Stomach smooth muscle (tissue), 2 donors: ENCODE results near the gene REPS2.

Source experiments
- H3K27ac ChIP-seq: one replicate; pipeline ENCODE4 v1.7.0; 2013; ENCODE audit warnings: mild to moderate bottlenecking, low read length, inconsistent platforms
- H3K27me3 ChIP-seq, 2 donors: one replicate each; pipeline ENCODE4 v1.7.0; 2013; ENCODE audit warnings: low read length in 2 of 2; ENCODE audit not compliant: insufficient read depth in 2 of 2, control insufficient read depth in 1 of 2
- H3K36me3 ChIP-seq, 2 donors: one replicate each; pipeline ENCODE4 v1.7.0; 2013; ENCODE audit warnings: low read length in 2 of 2; ENCODE audit not compliant: control insufficient read depth in 2 of 2, insufficient read depth in 2 of 2
- H3K4me1 ChIP-seq: one replicate; pipeline ENCODE4 v1.7.0; 2013; ENCODE audit warnings: low read length; ENCODE audit not compliant: control insufficient read depth, insufficient read depth
- H3K4me3 ChIP-seq, 2 donors: one replicate each; pipeline ENCODE4 v1.7.0; 2013; ENCODE audit warnings: low read length in 2 of 2
- H3K9ac ChIP-seq, 2 donors: one replicate each; pipeline ENCODE4 v1.7.0; 2013; ENCODE audit warnings: low read length in 2 of 2, mild to moderate bottlenecking in 1 of 2
- H3K9me3 ChIP-seq, 2 donors: one replicate each; pipeline ENCODE4 v1.7.0; 2013; ENCODE audit warnings: low read length in 2 of 2; ENCODE audit not compliant: control insufficient read depth in 2 of 2
- donor health status: healthy.
- donor health status: Pancreatic carcinoma.

The REPS2 gene

DNA sequence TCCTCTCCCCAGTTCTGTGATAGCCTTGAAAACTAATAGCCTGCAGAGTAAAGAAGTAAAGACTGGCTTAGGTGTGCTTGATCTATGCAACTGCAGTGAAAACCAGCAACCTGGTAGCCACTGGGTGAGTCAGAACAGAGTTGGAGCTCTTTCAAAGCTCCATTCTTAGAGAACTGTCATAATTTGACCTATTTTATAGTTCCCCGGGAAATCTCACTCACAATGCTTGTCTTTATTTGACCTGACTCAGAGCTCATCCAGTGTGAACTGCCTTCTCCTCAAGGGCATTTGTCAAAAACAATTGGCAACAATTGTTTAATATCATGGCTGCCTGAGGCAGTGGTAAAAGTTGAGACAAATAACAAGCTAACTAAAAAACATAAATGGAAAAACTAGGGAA, 215.5 kb downstream of the REPS2 start:
- Histone ChIP-seq H3K27ac (no peak overlapping the region), H3K9me3 (peaks cover 0 to 16% of the 10 kb centered on the region in 2 donors), H3K27me3 (peaks cover 0 to 2% of the 10 kb centered on the region in 2 donors), H3K4me1 (no peaks in the 10 kb centered on the region), H3K4me3 (no peak overlapping the region), H3K36me3 (no peaks in the 10 kb centered on the region), H3K9ac (no peak overlapping the region)

DNA sequence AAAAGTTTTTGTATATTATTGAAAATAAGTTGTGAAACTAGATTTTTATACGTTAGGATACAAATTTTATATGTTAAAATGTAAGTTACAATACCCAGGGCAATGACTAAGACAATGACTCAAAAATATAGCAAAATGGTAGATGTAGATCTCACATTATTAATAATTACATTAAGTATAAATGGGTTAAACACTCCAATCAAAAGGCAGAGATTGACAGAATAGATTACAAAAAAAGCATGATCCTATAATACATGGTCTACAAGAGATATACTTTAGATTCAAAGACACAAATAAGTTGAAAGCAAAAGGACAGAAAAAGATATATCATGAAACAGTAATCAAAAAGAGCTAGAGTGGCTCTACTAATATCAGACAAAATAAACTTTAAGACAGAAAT, 217.6 kb downstream of the REPS2 start:
- Histone ChIP-seq H3K4me3 (no peak overlapping the region), H3K4me1 (no peaks in the 10 kb centered on the region), H3K9me3 (peaks cover 0 to 22% of the 10 kb centered on the region in 2 donors), H3K9ac (no peak overlapping the region), H3K36me3 (no peaks in the 10 kb centered on the region), H3K27ac (no peak overlapping the region), H3K27me3 (peaks cover 0 to 2% of the 10 kb centered on the region in 2 donors)

- H3K36me3 ChIP-seq: no peaks in the 10 kb centered on the region
- no peaks in the 10 kb centered on the region for H3K4me1 ChIP-seq
- no peak overlapping the region for H3K9ac ChIP-seq
- peaks cover 0 to 22% of the 10 kb centered on the region in 2 donors for H3K9me3 ChIP-seq
- H3K4me3 ChIP-seq: no peak overlapping the region
- H3K27ac ChIP-seq: no peak overlapping the region
- H3K27me3 ChIP-seq: peaks cover 0 to 2% of the 10 kb centered on the region in 2 donors
Observed at GRCh38 chrX:17164941-17165340, 218.5 kb downstream of the REPS2 start.

- H3K27ac ChIP-seq: no peak overlapping the region
- H3K27me3 ChIP-seq: peaks cover 0 to 2% of the 10 kb centered on the region in 2 donors
- H3K9me3 ChIP-seq: peaks cover 0 to 16% of the 10 kb centered on the region in 2 donors
- H3K9ac ChIP-seq: no peak overlapping the region
- no peaks in the 10 kb centered on the region for H3K4me1 ChIP-seq
- no peaks in the 10 kb centered on the region for H3K36me3 ChIP-seq
- no peak overlapping the region for H3K4me3 ChIP-seq
Observed at GRCh38 chrX:17167915-17168314, 221.5 kb downstream of the REPS2 start.

DNA sequence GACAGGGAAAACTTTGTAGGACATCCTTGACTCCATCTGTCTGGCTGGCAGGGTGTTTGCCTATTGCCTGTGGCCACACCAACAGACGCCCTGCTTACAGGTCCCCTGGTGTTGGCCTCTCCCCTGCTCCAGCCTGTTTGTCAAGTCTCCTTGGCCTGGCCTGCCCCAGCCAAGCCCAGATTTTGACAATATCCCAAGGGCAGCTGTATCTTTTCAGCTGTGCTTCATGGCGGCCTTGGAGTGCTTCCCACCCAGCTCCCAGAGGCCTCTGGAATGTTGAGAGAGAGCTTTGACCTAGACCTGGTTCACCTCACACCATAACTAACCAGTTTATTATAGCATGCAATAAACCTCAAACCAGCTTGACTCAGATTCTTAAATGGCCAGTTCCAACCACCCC, 224.5 kb downstream of the REPS2 start:
- no peaks in the 10 kb centered on the region for H3K36me3 ChIP-seq
- no peak overlapping the region for H3K9ac ChIP-seq
- H3K27ac ChIP-seq: no peak overlapping the region
- H3K4me1 ChIP-seq: no peaks in the 10 kb centered on the region
- H3K9me3 ChIP-seq: peaks cover 0 to 10% of the 10 kb centered on the region in 2 donors
- peaks cover 0 to 6% of the 10 kb centered on the region in 2 donors for H3K27me3 ChIP-seq
- no peak overlapping the region for H3K4me3 ChIP-seq

GRCh38 chrX:17174671-17175070, 228.2 kb downstream of the REPS2 start:
- Histone ChIP-seq H3K27ac (no peak overlapping the region), H3K27me3 (peaks cover 0 to 4% of the 10 kb centered on the region in 2 donors), H3K4me3 (no peak overlapping the region), H3K36me3 (no peaks in the 10 kb centered on the region), H3K9me3 (peaks cover 0 to 4% of the 10 kb centered on the region in 2 donors), H3K9ac (no peak overlapping the region), H3K4me1 (no peaks in the 10 kb centered on the region)

DNA sequence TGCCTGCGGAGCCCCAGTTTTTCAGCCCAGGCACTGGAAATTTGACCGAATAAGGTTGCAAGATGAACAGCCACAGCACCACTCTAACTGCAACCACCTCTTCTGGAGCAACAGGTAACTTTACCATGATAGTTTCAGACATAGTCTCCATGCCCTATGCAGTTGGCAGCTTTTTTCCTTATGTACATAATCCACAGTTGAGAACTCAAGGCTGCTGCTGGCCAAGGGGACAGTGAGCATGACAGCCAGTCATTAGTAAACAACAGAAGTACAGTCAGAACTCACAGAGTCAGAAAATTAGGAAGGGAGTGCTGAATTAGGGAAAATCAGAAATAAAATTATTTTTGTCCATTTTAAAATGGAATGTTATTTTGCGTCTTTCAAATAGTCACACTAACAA, 235.9 kb downstream of the REPS2 start:
- H3K27ac ChIP-seq: no peak overlapping the region
- H3K4me3 ChIP-seq: no peak overlapping the region
- peaks cover 5% of the 10 kb centered on the region for H3K4me1 ChIP-seq
- peaks cover 0 to 4% of the 10 kb centered on the region in 2 donors for H3K27me3 ChIP-seq
- no peak overlapping the region for H3K9ac ChIP-seq
- H3K9me3 ChIP-seq: no peaks in the 10 kb centered on the region
- no peaks in the 10 kb centered on the region for H3K36me3 ChIP-seq

DNA sequence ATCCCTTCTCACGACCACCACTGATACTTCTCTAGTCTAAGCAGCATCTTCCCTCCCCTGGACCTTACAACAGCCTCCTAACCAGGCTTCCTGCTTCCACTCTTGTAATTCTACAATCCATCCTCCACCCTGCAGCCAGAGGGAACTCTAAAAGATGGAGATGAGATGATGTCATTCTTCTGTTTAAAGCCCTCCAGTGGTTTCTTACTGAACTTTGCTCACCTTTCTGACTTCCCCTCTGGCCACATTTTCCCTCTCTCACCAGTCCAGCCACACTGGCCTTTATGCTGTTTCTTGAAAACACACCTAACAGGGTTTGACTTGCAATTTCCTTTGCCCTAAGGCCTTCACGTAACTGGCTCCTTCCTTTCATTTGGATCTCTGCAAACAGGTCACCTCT, 237.1 kb downstream of the REPS2 start:
- Histone ChIP-seq H3K4me1 (peaks cover 5% of the 10 kb centered on the region), H3K36me3 (no peaks in the 10 kb centered on the region), H3K27me3 (peaks cover 0 to 4% of the 10 kb centered on the region in 2 donors)

GRCh38 chrX:17185431-17185830, 239.0 kb downstream of the REPS2 start:
- H3K4me1 ChIP-seq: peaks cover 5% of the 10 kb centered on the region
- no peak overlapping the region for H3K27ac ChIP-seq

More for the DNA sequence above, 237.1 kb downstream of the REPS2 start:
- Histone ChIP-seq H3K9me3 (peaks cover 0 to 3% of the 10 kb centered on the region in 2 donors), H3K4me3 (no peak overlapping the region), H3K9ac (no peak overlapping the region), H3K27ac (no peak overlapping the region)

GRCh38 chrX:17187136-17187756, 240.8 kb downstream of the REPS2 start:
- no peaks in the 10 kb centered on the region for H3K36me3 ChIP-seq
- H3K4me1 ChIP-seq: peaks cover 2% of the 10 kb centered on the region
- no peak overlapping the region for H3K9ac ChIP-seq
- H3K27me3 ChIP-seq: peaks cover 0 to 4% of the 10 kb centered on the region in 2 donors
- H3K9me3 ChIP-seq: peaks cover 0 to 6% of the 10 kb centered on the region in 2 donors
- no peak overlapping the region for H3K27ac ChIP-seq
- H3K4me3 ChIP-seq: no peak overlapping the region

More at GRCh38 chrX:17185431-17185830, 239.0 kb downstream of the REPS2 start:
- Histone ChIP-seq H3K27me3 (peaks cover 0 to 4% of the 10 kb centered on the region in 2 donors), H3K9me3 (peaks cover 0 to 6% of the 10 kb centered on the region in 2 donors), H3K36me3 (no peaks in the 10 kb centered on the region), H3K9ac (no peak overlapping the region), H3K4me3 (no peak overlapping the region)

DNA sequence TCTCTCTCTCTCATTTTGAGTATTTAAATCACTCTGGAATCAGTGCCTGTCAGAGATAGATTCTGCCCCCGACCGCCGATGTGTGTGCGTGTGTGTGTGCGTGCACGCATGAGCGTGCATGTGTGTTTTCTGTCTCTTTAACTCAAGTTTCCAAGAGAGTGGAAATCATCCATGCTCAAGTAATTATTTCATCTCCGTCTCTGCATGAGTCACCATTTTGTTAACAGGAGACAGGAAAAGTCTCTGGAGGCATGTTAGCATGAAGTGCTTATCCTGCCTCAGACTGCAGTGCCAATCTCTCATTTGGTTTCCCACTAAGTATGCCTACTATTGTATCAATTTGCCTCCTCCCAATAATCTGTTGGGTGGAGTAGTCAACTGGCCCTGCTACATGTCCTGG, 245.6 kb downstream of the REPS2 start:
- Histone ChIP-seq H3K4me3 (no peak overlapping the region), H3K9ac (no peak overlapping the region), H3K9me3 (peaks cover 0 to 6% of the 10 kb centered on the region in 2 donors), H3K27me3 (no peaks in the 10 kb centered on the region), H3K27ac (no peak overlapping the region), H3K4me1 (no peaks in the 10 kb centered on the region), H3K36me3 (no peaks in the 10 kb centered on the region)
